WI38 (cell line): ENCODE measurements around the gene HTRA3.

Experiments
- H3K4me3 ChIP-seq: 2 replicates; pipeline ENCODE4 v1.5.1; 2011; ENCODE audit warnings: low read depth, mild to moderate bottlenecking, control low read depth, low read length
- CTCF ChIP-seq: IDR thresholded peaks from 2 replicates; pipeline ENCODE4 v1.5.1; 2012; ENCODE audit warnings: low read depth, mild to moderate bottlenecking, control low read depth, low read length

The HTRA3 gene

GRCh38 chr4:8235686-8236085, 33.9 kb upstream of the HTRA3 start:
- no peak for TF ChIP-seq CTCF
- no peak overlapping the region for H3K4me3 ChIP-seq

GRCh38 chr4:8236106-8236919, 33.2 kb upstream of the HTRA3 start:
- H3K4me3 ChIP-seq, result no peak overlapping the region

GRCh38 chr4:8236920-8237195, 32.7 kb upstream of the HTRA3 start:
- TF ChIP-seq CTCF, result no peak
- H3K4me3 ChIP-seq, result no peak overlapping the region

More at GRCh38 chr4:8236106-8236919, 33.2 kb upstream of the HTRA3 start:
- no peak for TF ChIP-seq CTCF

DNA sequence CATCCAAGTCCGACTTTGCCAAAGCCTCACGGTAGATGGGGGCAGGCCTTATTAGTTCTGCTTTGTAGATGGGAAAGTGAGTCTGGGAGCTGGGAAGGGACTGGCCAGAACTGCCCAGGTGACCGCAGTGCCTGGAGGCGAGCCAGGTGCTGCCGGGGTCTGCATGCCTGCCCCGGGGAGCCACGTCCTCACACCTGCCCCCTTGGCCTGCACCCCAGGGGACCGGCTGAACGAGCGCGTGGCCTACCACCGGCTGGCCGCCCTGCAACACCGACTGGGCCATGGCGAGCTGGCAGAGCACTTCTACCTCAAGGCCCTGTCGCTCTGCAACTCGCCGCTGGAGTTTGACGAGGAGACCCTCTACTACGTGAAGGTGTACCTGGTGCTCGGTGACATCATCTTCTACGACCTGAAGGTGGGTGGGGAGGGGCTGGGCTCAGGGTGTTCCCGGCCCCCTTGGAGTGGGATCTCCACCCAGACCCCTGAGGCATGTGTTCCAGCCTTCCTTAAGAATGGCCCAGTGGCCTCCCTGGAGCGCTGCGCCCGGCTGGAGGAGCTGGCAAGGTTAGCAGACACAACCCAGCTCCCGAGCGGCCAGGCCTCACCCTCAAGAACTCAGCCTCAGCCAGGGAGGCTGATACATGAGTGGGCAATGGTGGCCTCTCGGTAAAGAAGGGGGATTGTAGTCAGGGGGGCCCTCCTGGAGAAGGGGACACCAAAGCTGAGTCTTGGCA, 32.1 kb upstream of the HTRA3 start:
- no peak overlapping the region for H3K4me3 ChIP-seq
- no peak for TF ChIP-seq CTCF

GRCh38 chr4:8238036-8238511, 31.5 kb upstream of the HTRA3 start:
- H3K4me3 ChIP-seq, result no peak overlapping the region
- no peak for TF ChIP-seq CTCF

GRCh38 chr4:8238515-8239053, 31.0 kb upstream of the HTRA3 start:
- TF ChIP-seq CTCF, result peak; percentile 37; the same call in 1 of the 2 replicates
- H3K4me3 ChIP-seq, result no peak overlapping the region

GRCh38 chr4:8239226-8239625, 30.3 kb upstream of the HTRA3 start:
- H3K4me3 ChIP-seq, result no peak overlapping the region
- no peak for TF ChIP-seq CTCF
